Measurements from ENCODE around the gene CCAR1. TPM values are rescaled to one million over a fixed set of nuclear protein-coding genes. Genes with fewer than 3 reads are reported as not detected.

CCAR1 gene
- total and polyA plus RNA-seq, 2 of the 13 experiments (the other 11 are each of a cell fraction or from before 2014, with no cell fraction given): 74.5 to 81.6 TPM

- TF ChIP-seq ZNF710 (CRISPR knock-in tag; IDR thresholded peaks at IDR 0.05; ENCODE audit: borderline replicate concordance) (no peak), HDAC2 (CRISPR knock-in tag; IDR thresholded peaks at IDR 0.05) (0 out of 2 replicates have a peak, but pooled peaks have one; percentile 45), GATA4 (IDR thresholded peaks at IDR 0.05; ENCODE audit: borderline replicate concordance, low read depth) (no peak), ISX (CRISPR knock-in tag; conservative IDR thresholded peaks at IDR 0.05) (0 out of 2 replicates have a peak, but pooled peaks have one; percentile 63), YY1 (IDR thresholded peaks at IDR 0.05; ENCODE audit: insufficient read depth, insufficient replicate concordance, low read depth, low read length) (peak; percentile 90), NFIC (IDR thresholded peaks at IDR 0.05; ENCODE audit: low read length) (no peak), NCOA5 (CRISPR knock-in tag; IDR thresholded peaks at IDR 0.05) (no peak), NCOR1 (IDR thresholded peaks at IDR 0.05; ENCODE audit: borderline replicate concordance, low read length) (no peak; the same call in 1 of the 2 replicates), ATAD3A (CRISPR knock-in tag; IDR thresholded peaks at IDR 0.05) (no peak), ZBTB4 (CRISPR knock-in tag; IDR thresholded peaks at IDR 0.05; ENCODE audit: borderline replicate concordance) (no peak), FOXO1 (CRISPR knock-in tag; IDR thresholded peaks at IDR 0.05) (no peak; the same call in 1 of the 2 replicates), ARID2 (CRISPR knock-in tag; IDR thresholded peaks at IDR 0.05; ENCODE audit: borderline replicate concordance) (peak; percentile 83; the same call in 1 of the 2 replicates), XRCC5 (optimal IDR thresholded peaks at IDR 0.05; ENCODE audit: low read length) (no peak), ZBTB1 (CRISPR knock-in tag; IDR thresholded peaks at IDR 0.05; ENCODE audit: borderline replicate concordance) (no peak), ZBTB39 (CRISPR knock-in tag; IDR thresholded peaks at IDR 0.05) (0 out of 2 replicates have a peak, but pooled peaks have one; percentile 28), E2F2 (CRISPR knock-in tag; IDR thresholded peaks at IDR 0.05; ENCODE audit: borderline replicate concordance) (0 out of 2 replicates have a peak, but pooled peaks have one; percentile 9), PATZ1 (CRISPR knock-in tag; IDR thresholded peaks at IDR 0.05) (peak; percentile 79)
These were observed at the start of gene CCAR1 (continued) for GRCh38 chr10:68720793-68721672.

All from HepG2 (cell line).